Panc1 (cell line): ENCODE data around the gene SHANK3. TPM values are rescaled to one million over a fixed set of nuclear protein-coding genes. Genes with fewer than 3 reads are reported as not detected.

Experiments used
- ATAC-seq: fragments of 200-7000 bp; cut with Tn5 transposase; 2 replicates; pipeline ENCODE4 v1.9.1; 2020; ENCODE audit warnings: mild to moderate bottlenecking, moderate library complexity
- BruUV-seq: library from RNA; stranded (reverse); fragments of 400-500 nt; replicated peaks from 2 replicates; lab custom pipeline; 2021; lab: Mats Ljungman, UMichigan
- CTCF ChIA-PET: fragments of 300-600 bp; sonication (Branson Sonifier 250); formaldehyde crosslinking; loops from one replicate; lab custom pipeline; 2022; ENCODE audit warnings: antibody characterized with exemption; lab: Charles Lee
- POLR2A ChIA-PET: fragments of 300-600 bp; sonication (Branson Sonifier 250); formaldehyde crosslinking; loops from one replicate; lab custom pipeline; 2022; ENCODE audit warnings: antibody characterized with exemption; lab: Charles Lee
- DNase-seq: peaks from one replicate; pipeline ENCODE4 v3.0.0-alpha.2; 2010; ENCODE audit warnings: low read depth, low spot score
- H3K27ac ChIP-seq: 2 replicates; pipeline ENCODE4 v1.5.1; 2011; ENCODE audit warnings: mild to moderate bottlenecking, low read length, inconsistent platforms
- H3K27me3 ChIP-seq: fragments of 200-500 bp; sonication (Bioruptor generic); 2 replicates; pipeline ENCODE4 v1.6.0; 2014; ENCODE audit warnings: low read length, inconsistent platforms; ENCODE audit not compliant: control insufficient read depth, insufficient read depth
- H3K36me3 ChIP-seq: fragments of 200-500 bp; sonication (Bioruptor generic); 2 replicates; pipeline ENCODE4 v1.5.1; 2014; ENCODE audit warnings: inconsistent platforms, mild to moderate bottlenecking, low read length, moderate library complexity; ENCODE audit not compliant: control insufficient read depth, insufficient read depth
- H3K4me1 ChIP-seq: 2 replicates; pipeline ENCODE4 v1.5.1; 2011; ENCODE audit warnings: inconsistent platforms, mild to moderate bottlenecking, low read length, moderate library complexity; ENCODE audit not compliant: control insufficient read depth, insufficient read depth
- H3K4me3 ChIP-seq, 2 experiments: 2 replicates each; pipeline ENCODE4 v1.5.1; 2011 to 2012; ENCODE audit warnings: low read depth in 2 of 2, low read length in 2 of 2, mild to moderate bottlenecking in 2 of 2, inconsistent platforms in 1 of 2, moderate library complexity in 1 of 2
- H3K9me3 ChIP-seq: fragments of 200-500 bp; sonication (Bioruptor generic); 2 replicates; pipeline ENCODE4 v1.5.1; 2014; ENCODE audit warnings: low read depth, mild to moderate bottlenecking, inconsistent platforms, low read length, moderate library complexity; ENCODE audit not compliant: control insufficient read depth, insufficient read depth
- CTCF ChIP-seq: fragments of 450-650 bp; IDR thresholded peaks from 2 replicates; pipeline ENCODE4 v1.5.1; 2017; ENCODE audit warnings: mild to moderate bottlenecking
- POLR2AphosphoS5 ChIP-seq: IDR thresholded peaks from 2 replicates; pipeline ENCODE4 v1.6.1; 2012; ENCODE audit warnings: mild to moderate bottlenecking, low read depth, low read length, moderate library complexity
- REST ChIP-seq, 2 experiments: IDR thresholded peaks; 2 replicates each; pipeline ENCODE4 v1.6.1; 2011 to 2012; ENCODE audit warnings: low read depth in 2 of 2, control low read depth in 1 of 2, low read length in 1 of 2, mild to moderate bottlenecking in 1 of 2, moderate library complexity in 1 of 2; ENCODE audit not compliant: insufficient read depth in 1 of 2
- SIN3A ChIP-seq: IDR thresholded peaks from 2 replicates; pipeline ENCODE4 v1.6.1; 2012; ENCODE audit warnings: low read depth, mild to moderate bottlenecking, low read length, moderate library complexity, borderline replicate concordance; ENCODE audit not compliant: insufficient read depth
- TCF7L2 ChIP-seq: IDR thresholded peaks from 2 replicates; pipeline ENCODE4 v1.6.1; 2011; ENCODE audit warnings: mild to moderate bottlenecking, low read depth, low read length, inconsistent platforms
- in situ Hi-C: cut with HindIII; loops from 2 replicates; pipeline ENCODE4 v1.10.0; 2016; ENCODE audit warnings: low sequenced_read_pairs, low pct_unique_long_range_greater_than_20kb
- intact Hi-C: fragments of 100-400 bp; cut with micrococcal nuclease; formaldehyde crosslinking; loops from one replicate; pipeline ENCODE4 v1.10.0; 2022; ENCODE audit not compliant: unreplicated experiment
- total RNA-seq: library from RNA; stranded (reverse); gene quantifications from one replicate; pipeline ENCODE4 v1.2.1, GENCODE V29; 2021; ENCODE audit not compliant: unreplicated experiment

Gene SHANK3
- total RNA-seq, 1 experiment from 2014 or later = 7.6 TPM

DNA sequence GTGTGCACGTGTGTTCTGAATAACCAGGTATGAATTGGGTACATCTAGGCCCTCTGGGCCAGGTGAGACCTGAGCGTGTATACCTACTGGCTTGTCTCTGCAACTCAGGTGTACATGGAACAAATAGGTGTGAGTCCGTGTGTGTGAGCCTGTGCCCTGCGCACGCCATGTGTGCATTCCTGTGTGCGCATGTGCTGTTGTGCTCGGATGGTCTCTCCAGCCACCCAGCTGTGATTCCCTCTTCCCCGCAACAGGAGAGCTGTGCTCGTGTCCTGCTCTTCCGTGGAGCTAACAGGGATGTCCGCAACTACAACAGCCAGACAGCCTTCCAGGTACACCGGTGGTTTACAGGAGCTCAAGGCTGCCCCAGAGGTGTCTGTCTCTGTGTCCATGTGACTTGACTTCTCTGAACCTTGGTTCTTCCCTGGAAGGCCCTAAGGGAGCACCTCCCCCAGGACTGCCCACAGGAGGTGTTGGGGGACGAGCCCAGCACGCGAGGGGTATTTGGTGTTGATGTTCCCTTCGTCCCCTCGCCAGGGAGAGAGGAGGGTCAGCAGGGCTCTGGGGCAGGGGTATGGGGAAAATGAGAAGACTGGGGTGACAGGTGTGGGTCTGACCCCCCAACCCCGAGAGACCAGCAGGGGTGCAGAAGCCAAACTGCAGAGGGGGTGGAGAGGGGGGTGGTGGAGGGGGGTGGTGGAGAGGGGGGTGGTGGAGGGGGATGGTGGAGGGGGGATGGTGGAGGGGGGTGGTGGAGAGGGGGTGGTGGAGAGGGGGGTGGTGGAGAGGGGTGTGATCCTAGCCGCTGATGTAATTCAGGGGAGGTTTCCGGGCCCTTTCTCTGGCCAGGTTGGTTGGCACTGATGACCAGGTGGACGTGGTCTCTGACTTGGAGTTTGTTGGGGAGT is 10.7 kb downstream of the SHANK3 start:
- no peak for TF ChIP-seq CTCF
- no peak for TF ChIP-seq POLR2AphosphoS5
- intact Hi-C loops (no loop called here), in situ Hi-C loops (no loop called here)
- Histone ChIP-seq H3K4me1 (no peaks in the 10 kb centered on the region), H3K4me3 (no peak overlapping the region), H3K9me3 (no peaks in the 10 kb centered on the region), H3K27me3 (no peaks in the 10 kb centered on the region), H3K27ac (no peak overlapping the region), H3K36me3 (no peaks in the 10 kb centered on the region)
- POLR2A ChIA-PET = no interaction called here
- ATAC-seq (no peak), DNase-seq (no peak)
- no TSS peak for BruUV-seq
- CTCF ChIA-PET = no interaction called here

DNA sequence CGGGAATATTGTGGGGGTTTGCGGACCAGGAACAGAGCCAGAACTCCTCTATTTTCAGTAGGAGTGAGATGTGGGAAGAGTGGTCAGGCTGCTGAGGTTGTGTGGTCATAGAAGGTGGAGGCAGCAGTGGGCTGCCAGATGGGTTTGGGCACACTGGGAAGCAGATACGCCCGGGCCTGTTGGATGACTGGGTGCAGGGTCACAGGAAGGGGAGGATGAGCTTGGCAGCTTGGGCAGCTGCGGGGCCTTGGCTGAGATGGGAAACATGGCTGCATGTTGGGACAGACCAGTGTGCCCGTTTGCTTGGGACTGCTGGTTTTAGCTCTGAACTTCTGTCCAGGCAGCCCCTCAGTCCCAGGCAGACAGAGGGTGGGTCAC is 11.4 kb downstream of the SHANK3 start:
- DNase-seq (no peak), ATAC-seq (no peak)
- H3K4me3 ChIP-seq = no peak overlapping the region
- intact Hi-C loops (no loop called here), in situ Hi-C loops (no loop called here)
- H3K27ac ChIP-seq = no peak overlapping the region
- TF ChIP-seq REST (IDR thresholded peaks at IDR 0.05; ENCODE audit: insufficient read depth in 1 of 2, low read depth in 2 of 2, low read length in 1 of 2) (no peak), POLR2AphosphoS5 (no peak), CTCF (no peak), TCF7L2 (no peak), SIN3A (no peak)
- H3K27me3 ChIP-seq = no peaks in the 10 kb centered on the region
- H3K4me1 ChIP-seq = no peaks in the 10 kb centered on the region
- H3K9me3 ChIP-seq = no peaks in the 10 kb centered on the region
- no peaks in the 10 kb centered on the region for H3K36me3 ChIP-seq
- BruUV-seq = no TSS peak
- ChIA-PET CTCF (no interaction called here), POLR2A (no interaction called here)
